Measurements from ENCODE around the gene GK. TPM values are rescaled to one million over a fixed set of nuclear protein-coding genes. Genes with fewer than 3 reads are reported as not detected.
"Not testable (repeated sequence)": the region's sequence is repeated elsewhere in the genome, so short reads cannot be mapped to it uniquely, and the experiment has no call there.

Gene GK
- total RNA-seq, 1 experiment from 2014 or later = 10.1 TPM

- H3K27ac Mint-ChIP-seq (ENCODE audit: low read depth, unreplicated experiment) = no peak overlapping the region
- POLR2A ChIA-PET = no interaction called here
- H3K9me3 Mint-ChIP-seq (ENCODE audit: unreplicated experiment) = peaks cover 7% of the 10 kb centered on the region
- no peaks in the 10 kb centered on the region for H3K36me3 Mint-ChIP-seq (ENCODE audit: insufficient read depth, unreplicated experiment)
- no TSS peak for BruUV-seq (replicated peaks)
- no peak for DNase-seq (ENCODE audit: unreplicated experiment)
- TF ChIP-seq CTCF (IDR thresholded peaks at IDR 0.05; ENCODE audit: unreplicated experiment) = no peak
- no peaks in the 10 kb centered on the region for H3K4me1 Mint-ChIP-seq (ENCODE audit: insufficient read depth, unreplicated experiment)
- intact Hi-C loops (cut with micrococcal nuclease) = no loop called here
- no peak overlapping the region for H3K4me3 Mint-ChIP-seq (ENCODE audit: unreplicated experiment)
- CTCF ChIA-PET = no interaction called here
- H3K27me3 Mint-ChIP-seq (ENCODE audit: insufficient read depth, unreplicated experiment) = no peaks in the 10 kb centered on the region
Measured at GRCh38 chrX:30666094-30666493, 12.9 kb downstream of the GK start.

- ChIA-PET CTCF (interaction anchor here (0.6 kb wide), 1 partner anchor 34 kb away, joined by 3 read pairs; no protein-coding TSS in a partner anchor), POLR2A (no interaction called here)
- Mint-ChIP-seq H3K27me3 (ENCODE audit: insufficient read depth, unreplicated experiment) (peaks cover 2% of the 10 kb centered on the region), H3K9me3 (ENCODE audit: unreplicated experiment) (no peaks in the 10 kb centered on the region), H3K4me1 (ENCODE audit: insufficient read depth, unreplicated experiment) (no peaks in the 10 kb centered on the region), H3K4me3 (ENCODE audit: unreplicated experiment) (no peak overlapping the region), H3K27ac (ENCODE audit: low read depth, unreplicated experiment) (no peak overlapping the region), H3K36me3 (ENCODE audit: insufficient read depth, unreplicated experiment) (no peaks in the 10 kb centered on the region)
- no TSS peak for BruUV-seq (replicated peaks)
- intact Hi-C loops (cut with micrococcal nuclease) = no loop called here
- no peak for DNase-seq (ENCODE audit: unreplicated experiment)
- TF ChIP-seq CTCF (IDR thresholded peaks at IDR 0.05; ENCODE audit: unreplicated experiment) = no peak
Measured at GRCh38 chrX:30668581-30668980, 15.4 kb downstream of the GK start.

- H3K27ac Mint-ChIP-seq (ENCODE audit: low read depth, unreplicated experiment); POLR2A ChIA-PET; intact Hi-C loops (cut with micrococcal nuclease); H3K36me3 Mint-ChIP-seq (ENCODE audit: insufficient read depth, unreplicated experiment); BruUV-seq (replicated peaks); DNase-seq (ENCODE audit: unreplicated experiment); H3K9me3 Mint-ChIP-seq (ENCODE audit: unreplicated experiment); H3K4me3 Mint-ChIP-seq (ENCODE audit: unreplicated experiment); H3K4me1 Mint-ChIP-seq (ENCODE audit: insufficient read depth, unreplicated experiment): not testable (repeated sequence)
- H3K27me3 Mint-ChIP-seq (ENCODE audit: insufficient read depth, unreplicated experiment) = peaks cover 15% of the 10 kb centered on the region
- CTCF ChIA-PET = interaction anchor here (0.6 to 1.2 kb wide), 2 partner anchors 9 to 144 kb away, joined by 3 to 4 read pairs; no protein-coding TSS in a partner anchor
Measured at GRCh38 chrX:30671189-30671588, 18.0 kb downstream of the GK start.

- BruUV-seq (replicated peaks) = no TSS peak
- CTCF ChIA-PET = no interaction called here
- TF ChIP-seq CTCF (IDR thresholded peaks at IDR 0.05; ENCODE audit: unreplicated experiment) = no peak
- Mint-ChIP-seq H3K27ac (ENCODE audit: low read depth, unreplicated experiment) (no peak overlapping the region), H3K4me1 (ENCODE audit: insufficient read depth, unreplicated experiment) (no peaks in the 10 kb centered on the region), H3K9me3 (ENCODE audit: unreplicated experiment) (no peaks in the 10 kb centered on the region), H3K27me3 (ENCODE audit: insufficient read depth, unreplicated experiment) (peaks cover 15% of the 10 kb centered on the region), H3K36me3 (ENCODE audit: insufficient read depth, unreplicated experiment) (no peaks in the 10 kb centered on the region), H3K4me3 (ENCODE audit: unreplicated experiment) (no peak overlapping the region)
- intact Hi-C loops (cut with micrococcal nuclease) = no loop called here
- DNase-seq (ENCODE audit: unreplicated experiment) = no peak
- POLR2A ChIA-PET = no interaction called here
Measured at GRCh38 chrX:30673127-30673796, 20.0 kb downstream of the GK start.

Data from MCF 10A (cell line).